GM18909 (cell line): ENCODE results near the gene CAMSAP2.
"Not testable (repeated sequence)": the region's sequence is repeated elsewhere in the genome, so short reads cannot be mapped to it uniquely, and the experiment has no call there.

Experiments used
- ATAC-seq: cut with Tn5 transposase; IDR thresholded peaks from one replicate; pipeline ENCODE4 v1.9.1; 2021; ENCODE audit warnings: mild to moderate bottlenecking; ENCODE audit not compliant: unreplicated experiment, poor library complexity

Gene CAMSAP2

GRCh38 chr1:200737647-200738291, 924 bp upstream of the CAMSAP2 start:
- no peak for ATAC-seq

- ATAC-seq = peak; percentile 54
Measured at GRCh38 chr1:200738949-200739651, 407 bp downstream of the CAMSAP2 start.

GRCh38 chr1:200739702-200740570, 1.2 kb downstream of the CAMSAP2 start:
- ATAC-seq = no peak

GRCh38 chr1:200740571-200741208, 2.0 kb downstream of the CAMSAP2 start:
- ATAC-seq = no peak

- ATAC-seq = no peak
Measured at GRCh38 chr1:200741551-200742207, 3.0 kb downstream of the CAMSAP2 start.

GRCh38 chr1:200744143-200744542, 5.5 kb downstream of the CAMSAP2 start:
- ATAC-seq = no peak

- no peak for ATAC-seq
Measured at GRCh38 chr1:200749090-200749489, 10.4 kb downstream of the CAMSAP2 start.

GRCh38 chr1:200750749-200751148, 12.1 kb downstream of the CAMSAP2 start:
- not testable (repeated sequence) for ATAC-seq

- peak; percentile 72 for ATAC-seq
Measured at GRCh38 chr1:200751717-200752116, 13.0 kb downstream of the CAMSAP2 start.

GRCh38 chr1:200753650-200754198, 15.0 kb downstream of the CAMSAP2 start:
- no peak for ATAC-seq

GRCh38 chr1:200755456-200755855, 16.8 kb downstream of the CAMSAP2 start:
- ATAC-seq = no peak

GRCh38 chr1:200762089-200762488, 23.4 kb downstream of the CAMSAP2 start:
- no peak for ATAC-seq

- ATAC-seq = no peak
Measured at GRCh38 chr1:200767321-200767720, 28.6 kb downstream of the CAMSAP2 start.

GRCh38 chr1:200771625-200772555, 33.2 kb downstream of the CAMSAP2 start:
- no peak for ATAC-seq

- no peak for ATAC-seq
Measured at GRCh38 chr1:200774311-200774710, 35.6 kb downstream of the CAMSAP2 start.

GRCh38 chr1:200774735-200775444, 36.2 kb downstream of the CAMSAP2 start:
- no peak for ATAC-seq

GRCh38 chr1:200775850-200776249, 37.2 kb downstream of the CAMSAP2 start:
- ATAC-seq = no peak

GRCh38 chr1:200776949-200777348, 38.3 kb downstream of the CAMSAP2 start:
- ATAC-seq = no peak
